ENCODE data around the gene SSX3.
"Not testable (repeated sequence)": the region's sequence is repeated elsewhere in the genome, so short reads cannot be mapped to it uniquely, and the experiment has no call there.

The SSX3 gene, protein sequence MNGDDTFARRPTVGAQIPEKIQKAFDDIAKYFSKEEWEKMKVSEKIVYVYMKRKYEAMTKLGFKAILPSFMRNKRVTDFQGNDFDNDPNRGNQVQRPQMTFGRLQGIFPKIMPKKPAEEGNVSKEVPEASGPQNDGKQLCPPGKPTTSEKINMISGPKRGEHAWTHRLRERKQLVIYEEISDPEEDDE

DNA sequence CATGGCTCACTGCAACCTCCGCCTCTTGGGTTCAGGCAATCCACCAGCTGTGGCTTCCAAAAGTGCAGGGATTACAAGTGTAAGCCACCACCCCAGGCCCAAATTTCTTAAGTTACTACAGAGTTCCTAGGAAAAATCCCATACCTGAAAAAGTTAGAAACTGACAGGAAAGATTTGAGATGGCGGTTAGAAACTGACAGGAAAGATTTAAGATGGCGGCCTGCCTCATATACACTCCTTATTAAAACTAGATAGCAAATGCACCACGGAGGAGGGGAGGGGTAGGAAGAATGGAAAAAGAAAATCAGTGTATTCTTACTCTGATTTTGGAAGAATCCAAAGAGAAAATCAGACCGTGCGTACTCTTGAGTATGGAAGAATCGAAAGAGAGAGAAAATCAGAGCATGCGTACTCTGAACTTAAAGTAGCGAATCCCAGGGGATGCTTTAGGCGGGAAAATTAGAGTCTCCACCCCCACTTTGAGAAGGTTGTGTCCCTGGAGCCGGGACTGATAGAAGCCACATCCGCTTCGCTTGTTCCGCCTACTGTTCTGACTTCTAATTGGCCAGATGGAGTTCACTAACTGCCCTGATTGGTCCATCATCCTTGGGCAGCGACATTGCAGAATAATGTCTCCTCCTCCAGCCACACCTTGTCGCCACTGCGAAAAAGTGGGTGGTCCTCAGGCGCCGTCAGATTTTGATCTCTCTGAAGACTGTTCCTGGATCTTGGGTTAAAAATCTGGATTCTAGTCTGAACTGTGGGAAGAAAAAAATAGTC is at the start of gene SSX3:
TSS of gene SSX3 (minus strand) at position 389 of the 780 bp plus-strand sequence. CDS start 1,454 bp downstream, outside the sequence.
- DNase-seq (ENCODE audit: low read depth, low spot score): not testable (repeated sequence)

DNA sequence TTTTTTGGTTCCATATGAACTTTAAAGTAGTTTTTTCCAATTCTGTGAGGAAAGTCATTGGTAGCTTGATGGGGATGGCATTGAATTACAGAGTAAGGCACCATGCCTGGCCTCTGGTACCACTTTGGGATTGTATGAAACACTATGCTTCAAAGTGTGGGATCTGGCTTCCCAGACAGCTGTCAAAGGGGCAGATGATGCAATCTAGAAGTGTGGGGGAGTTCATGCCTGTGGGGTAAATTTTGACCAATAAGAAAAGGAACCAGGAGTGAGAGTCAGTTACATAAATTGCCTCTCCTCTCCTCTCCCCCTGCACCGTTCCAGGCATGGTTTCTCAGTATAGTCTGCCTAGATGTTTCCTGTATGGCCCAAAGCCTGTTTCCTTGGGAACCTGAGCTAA is 41.3 kb upstream of the SSX3 start:
- DNase-seq (ENCODE audit: low read depth, low spot score): not testable (repeated sequence)

GRCh38 chrX:48396931-48397330 is 40.4 kb upstream of the SSX3 start:
- not testable (repeated sequence) for DNase-seq (ENCODE audit: low read depth, low spot score)

DNA sequence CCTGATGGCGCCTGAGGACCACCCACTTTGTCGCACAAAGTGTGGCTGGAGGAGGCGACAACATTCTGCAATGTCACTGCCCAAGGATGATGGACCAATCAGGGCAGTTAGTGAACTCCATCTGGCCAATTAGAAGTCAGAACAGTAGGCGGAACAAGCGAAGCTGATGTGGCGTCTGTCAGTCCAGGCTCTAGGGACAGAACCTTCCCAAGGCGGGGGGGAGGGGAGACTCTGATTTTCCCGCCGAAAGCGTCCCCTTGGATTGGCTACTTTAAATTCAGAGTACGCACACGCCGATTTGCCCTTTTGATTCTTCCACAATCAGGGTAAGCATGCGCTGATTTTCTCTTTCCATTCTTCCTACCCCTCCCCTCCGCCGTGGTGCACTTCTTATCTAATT is 26.7 kb upstream of the SSX3 start, which contains the start of gene SSX4:
TSS of gene SSX4 (plus strand) at position 301 of the 400 bp plus-strand sequence. CDS start 515 bp downstream, outside the sequence.
- not testable (repeated sequence) for DNase-seq (ENCODE audit: low read depth, low spot score)

DNA sequence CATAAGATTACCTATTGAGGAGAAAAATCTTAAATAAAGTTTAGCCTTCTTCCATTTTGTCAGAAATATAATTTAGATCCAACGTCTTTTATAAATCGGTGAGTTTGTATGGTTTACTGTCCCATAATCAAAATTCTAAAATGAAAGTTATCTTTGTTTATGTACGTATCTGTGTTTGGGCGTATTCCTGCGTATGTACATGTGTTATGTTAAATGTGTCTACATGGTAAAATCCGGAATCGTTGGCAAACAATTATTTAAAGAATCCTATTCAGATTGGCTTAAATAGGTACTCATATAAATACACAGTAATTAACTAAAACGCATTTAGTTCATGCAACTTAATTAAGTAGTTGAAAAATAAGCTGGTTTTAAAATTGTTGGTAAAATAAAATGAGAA is 13.9 kb upstream of the SSX3 start:
- DNase-seq (ENCODE audit: low read depth, low spot score): not testable (repeated sequence)

DNA sequence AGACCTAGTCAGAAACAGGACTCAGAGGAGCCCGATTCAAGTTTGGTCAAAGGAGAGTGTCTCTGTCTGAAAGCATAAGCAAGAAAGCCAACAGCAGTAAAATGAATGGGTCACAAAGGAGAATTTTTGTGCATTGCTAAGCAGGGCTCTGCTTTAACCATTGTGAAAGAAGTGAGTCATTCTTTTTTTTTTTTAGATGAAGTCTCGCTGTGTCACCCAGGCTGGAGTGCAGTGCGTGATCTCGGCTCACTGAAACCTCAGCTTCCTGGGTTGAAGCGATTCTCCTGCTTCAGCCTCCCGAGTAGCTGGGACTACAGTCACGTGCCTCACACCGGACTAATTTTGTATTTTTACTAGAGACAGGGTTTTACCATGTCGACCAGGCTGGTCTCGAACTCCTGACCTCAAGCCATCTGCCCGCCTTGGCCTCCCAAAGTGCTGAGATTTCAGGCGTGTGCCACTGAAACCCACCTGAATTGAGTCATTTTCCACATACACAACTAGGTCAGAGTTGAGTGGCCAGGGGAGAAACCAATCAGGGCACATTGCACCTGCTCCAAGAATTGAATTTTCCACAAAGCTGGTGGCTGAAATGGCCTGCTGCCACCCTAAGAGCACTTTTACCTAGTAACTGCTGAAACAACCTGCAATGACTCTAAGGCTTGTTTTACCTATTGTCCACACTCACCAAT is 11.4 kb upstream of the SSX3 start:
- not testable (repeated sequence) for DNase-seq (ENCODE audit: low read depth, low spot score)

- DNase-seq (ENCODE audit: low read depth, low spot score): not testable (repeated sequence)
These were observed 2.8 kb upstream of the SSX3 start for GRCh38 chrX:48359281-48359680.

DNA sequence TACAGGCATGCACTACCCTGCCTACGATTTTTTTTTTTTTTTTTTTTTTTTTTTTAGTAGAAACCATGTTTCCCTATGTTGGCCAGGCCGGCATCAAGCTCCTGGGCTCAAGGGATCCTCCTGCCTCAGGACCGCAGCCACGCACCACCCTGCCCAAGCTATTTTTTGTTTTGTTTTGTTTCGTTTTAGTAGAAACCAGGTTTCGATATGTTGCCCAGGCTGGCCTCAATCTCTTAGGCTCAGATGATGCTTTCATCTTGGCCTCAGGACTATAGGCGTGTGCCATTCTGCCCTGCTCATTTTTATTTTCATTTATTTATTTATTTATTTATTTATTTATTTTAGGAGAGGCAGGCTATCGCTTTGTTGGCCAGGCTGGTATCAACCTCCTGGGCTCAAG is 1.2 kb upstream of the SSX3 start:
- no peak for DNase-seq (ENCODE audit: low read depth, low spot score)

DNA sequence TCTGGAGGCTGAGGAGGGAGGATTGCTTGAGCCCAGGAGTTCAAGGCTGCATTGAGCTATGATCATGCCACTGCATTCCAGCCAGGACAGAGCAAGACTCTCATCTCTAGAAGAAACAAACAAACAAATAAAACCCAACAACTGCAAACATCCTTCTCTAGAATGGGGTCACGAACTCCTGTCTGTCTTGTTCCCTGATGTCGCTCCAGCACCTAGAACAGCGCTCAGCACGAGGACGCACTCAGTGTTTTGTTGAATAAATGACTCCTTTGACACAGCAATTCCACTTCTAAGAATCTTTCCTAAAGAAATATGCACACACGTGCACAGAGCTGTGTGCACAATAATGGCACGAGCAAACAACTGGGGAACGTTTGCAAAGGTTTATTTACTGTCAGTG is 10.4 kb downstream of the SSX3 start:
- not testable (repeated sequence) for DNase-seq (ENCODE audit: low read depth, low spot score)

GRCh38 chrX:48313996-48314395 is 42.5 kb downstream of the SSX3 start:
- DNase-seq (ENCODE audit: low read depth, low spot score): not testable (repeated sequence)

- peak; percentile 1 for DNase-seq (ENCODE audit: low read depth, low spot score)
These were observed 50.3 kb downstream of the SSX3 start for GRCh38 chrX:48306175-48306574.

Measured in ELF-1 (cell line).